Activated CD4-positive, alpha-beta T cell treated with anti-CD3 and anti-CD28 coated beads, Interleukin-2, amount 10 ng/mL, durations not matched to agents 7 days and 5 days (primary cell): ENCODE results near the gene JCAD. TPM values are rescaled to one million over a fixed set of nuclear protein-coding genes. Genes with fewer than 3 reads are reported as not detected.

Experiments
- CTCF ChIA-PET: fragments of 350-600 bp; sonication (Branson Sonifier 250); formaldehyde crosslinking; loops from one replicate; lab custom pipeline; 2021; ENCODE audit warnings: antibody characterized with exemption; lab: Charles Lee
- POLR2A ChIA-PET: fragments of 350-600 bp; sonication (Branson Sonifier 250); formaldehyde crosslinking; loops from one replicate; lab custom pipeline; 2021; ENCODE audit warnings: antibody characterized with exemption; lab: Charles Lee
- DNase-seq: peaks from one replicate; pipeline ENCODE4 v3.0.0-alpha.2; 2020
- H3K27ac Mint-ChIP-seq: one replicate; pipeline ENCODE4 v1.8.0; 2021; ENCODE audit warnings: mild to moderate bottlenecking, moderate library complexity, mixed read lengths
- H3K27me3 Mint-ChIP-seq: one replicate; pipeline ENCODE4 v1.8.0; 2021; ENCODE audit warnings: mixed read lengths
- H3K36me3 Mint-ChIP-seq: one replicate; pipeline ENCODE4 v1.8.0; 2021; ENCODE audit warnings: low read depth, mixed read lengths
- H3K4me1 Mint-ChIP-seq: one replicate; pipeline ENCODE4 v1.8.0; 2021; ENCODE audit warnings: mixed read lengths
- H3K4me3 Mint-ChIP-seq: one replicate; pipeline ENCODE4 v1.8.0; 2021; ENCODE audit warnings: mild to moderate bottlenecking, moderate library complexity, mixed read lengths
- H3K9me3 Mint-ChIP-seq: one replicate; pipeline ENCODE4 v1.8.0; 2021; ENCODE audit warnings: mixed read lengths
- total RNA-seq, 2 experiments: library from RNA; stranded (reverse); gene quantifications; one replicate each; pipeline ENCODE4 v1.2.3, GENCODE V29; 2021

JCAD gene
- total RNA-seq, 2 experiments from 2014 or later = 0.12 TPM; not detected in 1

GRCh38 chr10:29968585-29968984 lies 90.8 kb downstream of the JCAD start:
- POLR2A ChIA-PET = no interaction called here
- no peaks in the 10 kb centered on the region for H3K4me1 Mint-ChIP-seq
- CTCF ChIA-PET = no interaction called here
- H3K36me3 Mint-ChIP-seq = no peaks in the 10 kb centered on the region
- H3K9me3 Mint-ChIP-seq = no peaks in the 10 kb centered on the region
- H3K4me3 Mint-ChIP-seq = no peak overlapping the region
- no peaks in the 10 kb centered on the region for H3K27me3 Mint-ChIP-seq
- no peak for DNase-seq
- H3K27ac Mint-ChIP-seq = no peak overlapping the region

GRCh38 chr10:29966269-29966668 lies 93.1 kb downstream of the JCAD start:
- Mint-ChIP-seq H3K27me3 (no peaks in the 10 kb centered on the region), H3K36me3 (no peaks in the 10 kb centered on the region), H3K27ac (no peak overlapping the region), H3K9me3 (no peaks in the 10 kb centered on the region), H3K4me3 (no peak overlapping the region), H3K4me1 (no peaks in the 10 kb centered on the region)
- ChIA-PET CTCF (no interaction called here), POLR2A (no interaction called here)
- no peak for DNase-seq
